HepG2 (cell line): ENCODE measurements around the gene PIK3CB. TPM values are rescaled to one million over a fixed set of nuclear protein-coding genes. Genes with fewer than 3 reads are reported as not detected.

ENCODE experiments used
- ARID2 ChIP-seq: sonication (generic); formaldehyde crosslinking; IDR thresholded peaks from 2 replicates; pipeline ENCODE4 v1.8.1; 2022; ENCODE audit warnings: mild to moderate bottlenecking, missing genetic modification reagents, borderline replicate concordance
- ARID4A ChIP-seq: sonication (generic); formaldehyde crosslinking; IDR thresholded peaks from 2 replicates; pipeline ENCODE4 v1.5.0; 2020; ENCODE audit warnings: mild to moderate bottlenecking, missing genetic modification reagents, borderline replicate concordance
- HMGA1 ChIP-seq: sonication (generic); formaldehyde crosslinking; conservative IDR thresholded peaks from 2 replicates; pipeline ENCODE4 v1.4.0; 2020; ENCODE audit warnings: missing genetic modification reagents
- KAT2B ChIP-seq: fragments of 150-350 bp; IDR thresholded peaks from 2 replicates; pipeline ENCODE4 v1.6.1; 2014; ENCODE audit warnings: low read depth, low read length, borderline replicate concordance
- RAD21 ChIP-seq: fragments of 450-650 bp; formaldehyde crosslinking; IDR thresholded peaks from 2 replicates; pipeline ENCODE4 v1.5.0; 2020; ENCODE audit warnings: mild to moderate bottlenecking
- SALL1 ChIP-seq: sonication (generic); formaldehyde crosslinking; IDR thresholded peaks from 2 replicates; pipeline ENCODE4 v1.8.0; 2022; ENCODE audit warnings: mild to moderate bottlenecking, missing genetic modification reagents
- ZNF234 ChIP-seq: sonication (generic); formaldehyde crosslinking; conservative IDR thresholded peaks from 2 replicates; pipeline ENCODE4 v1.5.1; 2020; ENCODE audit warnings: mild to moderate bottlenecking, missing genetic modification reagents
- ZNF282 ChIP-seq: fragments of 450-650 bp; IDR thresholded peaks from 2 replicates; pipeline ENCODE4 v1.6.1; 2018; ENCODE audit not compliant: partially characterized antibody
- ZNF543 ChIP-seq: sonication (generic); formaldehyde crosslinking; IDR thresholded peaks from 2 replicates; pipeline ENCODE4 v1.4.0; 2020; ENCODE audit warnings: mild to moderate bottlenecking, missing genetic modification reagents
- ZNF678 ChIP-seq: sonication (generic); formaldehyde crosslinking; IDR thresholded peaks from 2 replicates; pipeline ENCODE4 v1.4.0; 2020; ENCODE audit warnings: mild to moderate bottlenecking, missing genetic modification reagents
- polyA plus RNA-seq, 8 experiments: library from polyadenylated mRNA; depleted of rRNA in 3 of 8; stranded (reverse) in 7 of 8; unstranded in 1 of 8; fragments of >200 nt; fragmentation: Illumina TruSeq in 4 of 8; extraction: Trizol in 4 of 8; gene quantifications; 2 replicates each; pipeline versions ENCODE4 v1.2.1 to v1.2.3, GENCODE V29; 2011 to 2016; ENCODE audit warnings: low read depth in 4 of 8, missing spikeins in 1 of 8, mixed read lengths in 1 of 8; ENCODE audit not compliant: insufficient read depth in 1 of 8
- total RNA-seq, 5 experiments: library from RNA; depleted of rRNA; stranded (reverse); fragments of >200 nt; fragmentation: Illumina TruSeq; extraction: Trizol; gene quantifications; 2 replicates each; pipeline ENCODE4 v1.2.3, GENCODE V29; 2016; ENCODE audit warnings: low read depth in 1 of 5
- TF ChIP-seq, protein P1 (sequence below): sonication (generic); formaldehyde crosslinking; IDR thresholded peaks from 2 replicates; pipeline ENCODE4 v1.4.0; 2020; ENCODE audit warnings: missing genetic modification reagents, borderline replicate concordance
- TF ChIP-seq, protein P2 (sequence below): sonication (generic); formaldehyde crosslinking; IDR thresholded peaks from 2 replicates; pipeline ENCODE4 v1.4.0; 2020; ENCODE audit warnings: missing genetic modification reagents, borderline replicate concordance
- TF ChIP-seq, protein P3 (sequence below): fragments of 450-650 bp; IDR thresholded peaks from 2 replicates; pipeline ENCODE4 v1.6.1; 2017; ENCODE audit warnings: mild to moderate bottlenecking

PIK3CB gene
- total and polyA plus RNA-seq, 2 of the 13 experiments (the other 11 are each of a cell fraction or from before 2014, with no cell fraction given) = 6.6 to 18.7 TPM

GRCh38 chr3:138608322-138609135 is 226.2 kb downstream of the PIK3CB start, which contains the start of gene FAIM (continued):
- TF ChIP-seq ZNF678 (CRISPR knock-in tag) (peak; percentile 55; the same call in 1 of the 2 replicates), ARID4A (CRISPR knock-in tag) (peak; percentile 76; the same call in 1 of the 2 replicates), RAD21 (peak; percentile 38; the same call in 1 of the 2 replicates), HMGA1 (CRISPR knock-in tag) (no peak), ARID2 (no peak; the same call in 1 of the 2 replicates), SALL1 (CRISPR knock-in tag) (peak; percentile 82), ZNF282 (no peak), KAT2B (no peak), ZNF543 (CRISPR knock-in tag) (peak; percentile 86), ZNF234 (CRISPR knock-in tag) (0 out of 2 replicates have a peak, but pooled peaks have one; percentile 75)
- TF ChIP-seq, protein P1, sequence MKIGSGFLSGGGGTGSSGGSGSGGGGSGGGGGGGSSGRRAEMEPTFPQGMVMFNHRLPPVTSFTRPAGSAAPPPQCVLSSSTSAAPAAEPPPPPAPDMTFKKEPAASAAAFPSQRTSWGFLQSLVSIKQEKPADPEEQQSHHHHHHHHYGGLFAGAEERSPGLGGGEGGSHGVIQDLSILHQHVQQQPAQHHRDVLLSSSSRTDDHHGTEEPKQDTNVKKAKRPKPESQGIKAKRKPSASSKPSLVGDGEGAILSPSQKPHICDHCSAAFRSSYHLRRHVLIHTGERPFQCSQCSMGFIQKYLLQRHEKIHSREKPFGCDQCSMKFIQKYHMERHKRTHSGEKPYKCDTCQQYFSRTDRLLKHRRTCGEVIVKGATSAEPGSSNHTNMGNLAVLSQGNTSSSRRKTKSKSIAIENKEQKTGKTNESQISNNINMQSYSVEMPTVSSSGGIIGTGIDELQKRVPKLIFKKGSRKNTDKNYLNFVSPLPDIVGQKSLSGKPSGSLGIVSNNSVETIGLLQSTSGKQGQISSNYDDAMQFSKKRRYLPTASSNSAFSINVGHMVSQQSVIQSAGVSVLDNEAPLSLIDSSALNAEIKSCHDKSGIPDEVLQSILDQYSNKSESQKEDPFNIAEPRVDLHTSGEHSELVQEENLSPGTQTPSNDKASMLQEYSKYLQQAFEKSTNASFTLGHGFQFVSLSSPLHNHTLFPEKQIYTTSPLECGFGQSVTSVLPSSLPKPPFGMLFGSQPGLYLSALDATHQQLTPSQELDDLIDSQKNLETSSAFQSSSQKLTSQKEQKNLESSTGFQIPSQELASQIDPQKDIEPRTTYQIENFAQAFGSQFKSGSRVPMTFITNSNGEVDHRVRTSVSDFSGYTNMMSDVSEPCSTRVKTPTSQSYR (CRISPR knock-in tag) = no peak
- TF ChIP-seq, protein P2, sequence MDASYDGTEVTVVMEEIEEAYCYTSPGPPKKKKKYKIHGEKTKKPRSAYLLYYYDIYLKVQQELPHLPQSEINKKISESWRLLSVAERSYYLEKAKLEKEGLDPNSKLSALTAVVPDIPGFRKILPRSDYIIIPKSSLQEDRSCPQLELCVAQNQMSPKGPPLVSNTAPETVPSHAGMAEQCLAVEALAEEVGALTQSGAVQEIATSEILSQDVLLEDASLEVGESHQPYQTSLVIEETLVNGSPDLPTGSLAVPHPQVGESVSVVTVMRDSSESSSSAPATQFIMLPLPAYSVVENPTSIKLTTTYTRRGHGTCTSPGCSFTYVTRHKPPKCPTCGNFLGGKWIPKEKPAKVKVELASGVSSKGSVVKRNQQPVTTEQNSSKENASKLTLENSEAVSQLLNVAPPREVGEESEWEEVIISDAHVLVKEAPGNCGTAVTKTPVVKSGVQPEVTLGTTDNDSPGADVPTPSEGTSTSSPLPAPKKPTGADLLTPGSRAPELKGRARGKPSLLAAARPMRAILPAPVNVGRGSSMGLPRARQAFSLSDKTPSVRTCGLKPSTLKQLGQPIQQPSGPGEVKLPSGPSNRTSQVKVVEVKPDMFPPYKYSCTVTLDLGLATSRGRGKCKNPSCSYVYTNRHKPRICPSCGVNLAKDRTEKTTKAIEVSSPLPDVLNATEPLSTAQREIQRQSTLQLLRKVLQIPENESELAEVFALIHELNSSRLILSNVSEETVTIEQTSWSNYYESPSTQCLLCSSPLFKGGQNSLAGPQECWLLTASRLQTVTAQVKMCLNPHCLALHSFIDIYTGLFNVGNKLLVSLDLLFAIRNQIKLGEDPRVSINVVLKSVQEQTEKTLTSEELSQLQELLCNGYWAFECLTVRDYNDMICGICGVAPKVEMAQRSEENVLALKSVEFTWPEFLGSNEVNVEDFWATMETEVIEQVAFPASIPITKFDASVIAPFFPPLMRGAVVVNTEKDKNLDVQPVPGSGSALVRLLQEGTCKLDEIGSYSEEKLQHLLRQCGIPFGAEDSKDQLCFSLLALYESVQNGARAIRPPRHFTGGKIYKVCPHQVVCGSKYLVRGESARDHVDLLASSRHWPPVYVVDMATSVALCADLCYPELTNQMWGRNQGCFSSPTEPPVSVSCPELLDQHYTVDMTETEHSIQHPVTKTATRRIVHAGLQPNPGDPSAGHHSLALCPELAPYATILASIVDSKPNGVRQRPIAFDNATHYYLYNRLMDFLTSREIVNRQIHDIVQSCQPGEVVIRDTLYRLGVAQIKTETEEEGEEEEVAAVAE = peak; percentile 20; the same call in 1 of the 2 replicates
- TF ChIP-seq, protein P3, sequence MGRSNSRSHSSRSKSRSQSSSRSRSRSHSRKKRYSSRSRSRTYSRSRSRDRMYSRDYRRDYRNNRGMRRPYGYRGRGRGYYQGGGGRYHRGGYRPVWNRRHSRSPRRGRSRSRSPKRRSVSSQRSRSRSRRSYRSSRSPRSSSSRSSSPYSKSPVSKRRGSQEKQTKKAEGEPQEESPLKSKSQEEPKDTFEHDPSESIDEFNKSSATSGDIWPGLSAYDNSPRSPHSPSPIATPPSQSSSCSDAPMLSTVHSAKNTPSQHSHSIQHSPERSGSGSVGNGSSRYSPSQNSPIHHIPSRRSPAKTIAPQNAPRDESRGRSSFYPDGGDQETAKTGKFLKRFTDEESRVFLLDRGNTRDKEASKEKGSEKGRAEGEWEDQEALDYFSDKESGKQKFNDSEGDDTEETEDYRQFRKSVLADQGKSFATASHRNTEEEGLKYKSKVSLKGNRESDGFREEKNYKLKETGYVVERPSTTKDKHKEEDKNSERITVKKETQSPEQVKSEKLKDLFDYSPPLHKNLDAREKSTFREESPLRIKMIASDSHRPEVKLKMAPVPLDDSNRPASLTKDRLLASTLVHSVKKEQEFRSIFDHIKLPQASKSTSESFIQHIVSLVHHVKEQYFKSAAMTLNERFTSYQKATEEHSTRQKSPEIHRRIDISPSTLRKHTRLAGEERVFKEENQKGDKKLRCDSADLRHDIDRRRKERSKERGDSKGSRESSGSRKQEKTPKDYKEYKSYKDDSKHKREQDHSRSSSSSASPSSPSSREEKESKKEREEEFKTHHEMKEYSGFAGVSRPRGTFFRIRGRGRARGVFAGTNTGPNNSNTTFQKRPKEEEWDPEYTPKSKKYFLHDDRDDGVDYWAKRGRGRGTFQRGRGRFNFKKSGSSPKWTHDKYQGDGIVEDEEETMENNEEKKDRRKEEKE = no peak
